ENCODE data around the gene NPB.

NPB gene

DNA sequence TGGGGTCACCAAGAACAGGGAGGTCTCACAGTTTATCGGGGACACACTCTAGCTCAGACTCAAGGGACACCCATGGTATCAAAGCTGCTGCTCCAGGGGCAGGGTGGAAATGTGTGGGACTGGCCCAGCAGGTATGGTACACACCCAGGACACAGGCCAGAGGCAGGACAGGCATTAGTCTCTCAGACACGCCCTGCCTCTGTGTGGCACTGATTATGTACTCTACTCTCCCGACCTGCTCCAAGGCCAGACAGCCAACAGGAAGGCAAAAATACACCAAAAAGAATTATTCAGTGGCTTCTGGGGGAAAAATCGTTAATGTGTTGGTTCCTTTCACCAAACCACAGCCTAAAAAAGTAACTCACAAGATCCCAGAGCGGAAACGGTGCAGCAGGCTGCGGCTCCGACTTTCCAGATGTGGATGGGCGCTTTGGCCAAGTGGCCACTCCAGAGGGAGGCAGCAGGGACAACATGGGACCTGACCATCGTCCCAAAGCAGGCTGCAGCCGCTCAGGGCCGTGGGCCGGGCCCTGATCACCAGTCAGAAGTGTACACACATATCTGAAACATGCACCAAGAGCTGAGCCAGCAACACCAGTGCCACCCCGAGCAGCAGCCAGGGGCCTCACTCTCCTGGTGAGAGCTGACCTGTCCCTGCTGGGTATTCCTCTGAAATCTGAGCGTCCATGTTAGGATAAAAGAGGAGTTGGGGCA lies 17.0 kb downstream of the NPB start:
- Mint-ChIP-seq H3K9me3 (no peaks in the 10 kb centered on the region), H3K4me3 (peak overlapping the region; percentile 90), H3K27me3 (no peaks in the 10 kb centered on the region), H3K27ac (peak overlapping the region; percentile 86), H3K36me3 (peaks cover 41% of the 10 kb centered on the region), H3K4me1 (peaks cover 45% of the 10 kb centered on the region)
- DNase-seq = no peak
- CTCF ChIA-PET = no interaction called here

DNA sequence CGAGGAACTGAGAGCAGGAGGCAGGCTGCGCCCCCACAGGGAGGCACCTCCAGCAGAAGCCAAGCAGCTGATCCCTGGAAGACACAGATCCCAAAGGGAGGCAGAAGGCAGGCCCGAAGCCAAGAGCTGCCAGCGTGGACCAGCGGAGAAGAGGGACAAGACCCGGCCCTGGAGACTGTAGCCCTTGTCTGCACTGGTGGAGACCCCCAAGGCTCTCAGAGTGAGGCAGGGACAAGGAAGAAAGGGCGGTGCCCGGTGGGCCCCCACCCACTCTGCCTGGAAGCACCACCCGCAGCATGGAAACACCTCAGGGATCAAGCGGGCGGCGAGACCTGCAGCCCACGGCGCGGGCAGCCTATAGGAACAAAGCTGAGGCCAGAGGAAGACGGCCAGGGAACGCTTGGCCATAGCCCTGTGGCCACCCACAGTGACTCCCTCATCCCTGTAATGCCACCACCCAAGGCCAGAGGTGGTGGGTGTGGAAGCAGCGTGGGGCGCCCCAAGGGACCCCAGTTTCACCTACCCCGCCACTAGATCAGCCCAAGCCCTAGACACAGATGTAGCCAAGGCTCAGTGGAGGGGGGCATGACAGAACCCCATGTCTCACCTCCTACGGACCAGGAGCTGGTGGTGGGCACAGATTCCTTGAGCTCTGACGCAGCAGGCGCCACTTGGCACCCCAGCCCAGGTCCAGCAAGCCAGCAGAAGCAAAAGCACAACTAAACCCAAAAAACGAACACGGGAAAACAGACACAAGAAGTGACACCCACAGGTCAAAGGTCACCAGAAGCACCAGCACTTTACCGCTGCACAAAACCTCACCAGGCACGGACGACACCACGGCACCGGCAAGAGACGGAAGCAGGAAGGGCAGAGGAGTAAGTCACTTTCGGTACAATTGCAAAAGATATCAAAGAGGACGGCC lies 18.8 kb downstream of the NPB start:
- peaks cover 58% of the 10 kb centered on the region for H3K4me1 Mint-ChIP-seq
- H3K36me3 Mint-ChIP-seq = peaks cover 28% of the 10 kb centered on the region
- H3K27ac Mint-ChIP-seq = peak overlapping the region; percentile 68
- no peaks in the 10 kb centered on the region for H3K27me3 Mint-ChIP-seq
- H3K4me3 Mint-ChIP-seq = no peak overlapping the region
- no peak for DNase-seq
- CTCF ChIA-PET = no interaction called here
- no peaks in the 10 kb centered on the region for H3K9me3 Mint-ChIP-seq

- Mint-ChIP-seq H3K4me3 (no peak overlapping the region), H3K27me3 (no peaks in the 10 kb centered on the region), H3K27ac (no peak overlapping the region), H3K4me1 (peaks cover 58% of the 10 kb centered on the region), H3K9me3 (no peaks in the 10 kb centered on the region), H3K36me3 (peaks cover 24% of the 10 kb centered on the region)
- DNase-seq = no peak
- CTCF ChIA-PET = no interaction called here
Observed at GRCh38 chr17:81921537-81921862, 19.5 kb downstream of the NPB start.

GRCh38 chr17:81921996-81922565 lies 20.0 kb downstream of the NPB start:
- Mint-ChIP-seq H3K9me3 (no peaks in the 10 kb centered on the region), H3K36me3 (peaks cover 20% of the 10 kb centered on the region), H3K27ac (peak overlapping the region; percentile 47), H3K4me3 (no peak overlapping the region), H3K27me3 (no peaks in the 10 kb centered on the region), H3K4me1 (peaks cover 54% of the 10 kb centered on the region)
- DNase-seq = no peak
- CTCF ChIA-PET = no interaction called here

GRCh38 chr17:81922566-81923301 lies 20.7 kb downstream of the NPB start:
- Mint-ChIP-seq H3K27ac (no peak overlapping the region), H3K4me3 (no peak overlapping the region)
- CTCF ChIA-PET = no interaction called here

DNA sequence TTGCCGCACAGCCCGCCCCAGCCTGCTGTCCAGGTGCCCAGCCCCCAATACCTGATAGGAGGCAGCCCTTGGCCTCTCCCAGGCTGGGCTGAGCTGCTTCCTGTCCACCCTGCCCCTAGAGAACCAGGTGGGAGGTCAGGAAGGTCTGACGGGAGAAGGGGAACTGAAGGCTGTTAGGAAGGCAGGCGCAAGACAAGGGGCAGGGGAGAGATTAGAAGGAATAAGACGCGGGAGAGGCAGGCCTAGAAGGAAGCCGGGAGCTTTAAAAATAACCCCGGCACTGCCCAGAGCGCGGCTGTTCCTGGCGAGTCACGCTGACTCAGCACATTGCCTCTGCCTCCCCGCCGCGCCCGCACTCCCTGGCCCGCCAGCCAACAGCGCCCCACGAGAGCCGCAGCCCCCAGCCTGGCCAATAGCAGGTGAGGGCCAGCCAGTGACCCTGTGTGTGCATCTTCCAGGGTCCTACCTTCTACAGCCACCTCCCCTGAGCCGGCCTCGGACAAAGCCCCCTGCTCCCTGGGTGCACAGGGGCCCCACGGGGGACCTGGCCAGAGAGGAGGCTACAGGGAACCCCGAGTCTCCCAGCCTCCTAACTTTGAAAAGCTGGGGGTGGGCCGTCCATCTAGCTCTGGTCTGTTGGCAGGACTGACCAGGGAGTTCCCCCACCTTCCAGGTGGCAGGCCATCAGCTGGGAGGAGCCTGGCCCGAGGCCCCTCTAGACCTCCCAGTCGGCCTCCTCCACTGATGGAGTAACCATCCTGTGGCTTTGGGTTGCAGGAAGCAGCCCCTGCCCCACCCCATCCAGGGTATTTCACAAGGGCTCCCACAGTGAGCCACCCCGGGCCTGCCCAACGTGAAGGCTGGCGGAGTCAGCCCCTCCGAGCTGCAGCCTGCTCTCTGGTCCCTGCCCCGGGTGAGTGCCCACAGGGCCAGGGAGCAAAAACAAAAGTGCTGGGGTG lies 21.5 kb downstream of the NPB start:
- H3K4me1 Mint-ChIP-seq = peaks cover 45% of the 10 kb centered on the region
- CTCF ChIA-PET = no interaction called here
- H3K27me3 Mint-ChIP-seq = peaks cover 5% of the 10 kb centered on the region
- H3K27ac Mint-ChIP-seq = peak overlapping the region; percentile 55
- H3K36me3 Mint-ChIP-seq = peaks cover 15% of the 10 kb centered on the region
- H3K9me3 Mint-ChIP-seq = no peaks in the 10 kb centered on the region
- DNase-seq = no peak
- no peak overlapping the region for H3K4me3 Mint-ChIP-seq

More at GRCh38 chr17:81922566-81923301, 20.7 kb downstream of the NPB start:
- no peak for DNase-seq
- H3K36me3 Mint-ChIP-seq = peaks cover 16% of the 10 kb centered on the region
- no peaks in the 10 kb centered on the region for H3K27me3 Mint-ChIP-seq
- H3K9me3 Mint-ChIP-seq = no peaks in the 10 kb centered on the region
- H3K4me1 Mint-ChIP-seq = peaks cover 50% of the 10 kb centered on the region

DNA sequence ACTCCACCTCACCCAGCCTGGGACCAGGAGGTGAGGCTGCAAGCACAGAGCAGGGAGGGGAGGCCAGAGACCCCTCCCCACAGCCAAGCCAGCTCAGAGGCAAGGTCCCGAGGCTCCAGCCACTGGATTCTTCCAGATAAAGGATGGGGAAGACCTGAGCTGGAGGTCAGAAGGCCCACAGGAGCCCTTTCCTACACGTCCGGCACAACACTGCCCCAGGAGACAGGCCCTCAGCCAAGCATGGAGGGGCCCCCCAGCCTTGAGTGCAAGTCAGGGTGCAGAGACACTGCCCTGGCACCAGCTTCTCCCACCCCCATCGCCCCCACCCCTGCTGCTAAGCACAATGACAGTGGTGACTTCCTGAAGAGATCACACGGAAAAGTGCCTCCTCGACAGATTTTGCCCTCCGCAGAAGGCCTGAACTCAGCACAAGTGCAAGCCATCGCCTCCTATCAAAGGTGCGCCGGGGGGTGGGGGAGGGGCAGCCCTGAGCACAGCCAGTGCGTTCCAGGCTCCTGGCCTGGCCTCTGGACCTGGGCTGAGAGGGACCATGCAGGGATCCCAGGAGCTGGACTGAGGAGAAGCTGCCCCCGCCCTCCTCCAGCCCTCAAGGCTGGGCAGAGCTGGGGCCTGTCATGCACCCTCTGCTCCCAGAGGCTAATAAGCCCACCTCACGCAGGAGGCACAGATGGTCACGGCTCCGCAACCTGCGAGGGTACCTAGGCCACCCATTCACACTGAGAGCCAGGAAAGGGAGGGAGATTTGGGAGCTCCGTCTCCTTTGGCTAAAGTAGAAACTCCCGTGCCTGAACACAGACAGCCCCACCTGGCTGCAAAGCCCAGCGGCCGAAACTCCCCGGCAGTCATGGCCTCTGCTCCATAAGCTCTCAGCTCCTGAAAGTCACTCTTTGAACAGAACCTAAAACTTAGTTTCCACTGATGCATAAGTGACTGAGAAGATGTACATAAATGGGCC lies 22.8 kb downstream of the NPB start:
- H3K4me3 Mint-ChIP-seq = peak overlapping the region; percentile 88
- H3K27me3 Mint-ChIP-seq = peaks cover 17% of the 10 kb centered on the region
- H3K4me1 Mint-ChIP-seq = peaks cover 39% of the 10 kb centered on the region
- H3K27ac Mint-ChIP-seq = peak overlapping the region; percentile 78
- CTCF ChIA-PET = no interaction called here
- peak; percentile 50 for DNase-seq
- H3K9me3 Mint-ChIP-seq = no peaks in the 10 kb centered on the region
- peaks cover 8% of the 10 kb centered on the region for H3K36me3 Mint-ChIP-seq

GRCh38 chr17:81925860-81926450 lies 23.9 kb downstream of the NPB start:
- Mint-ChIP-seq H3K9me3 (no peaks in the 10 kb centered on the region), H3K4me3 (peak overlapping the region; percentile 88), H3K36me3 (peaks cover 7% of the 10 kb centered on the region), H3K4me1 (peaks cover 41% of the 10 kb centered on the region), H3K27me3 (peaks cover 28% of the 10 kb centered on the region), H3K27ac (peak overlapping the region; percentile 94)
- CTCF ChIA-PET = interaction anchor here (1.1 kb wide), 1 partner anchor 223 kb away, joined by 3 read pairs; the partner anchor contains the start of gene MRPL12
- DNase-seq = no peak

- Mint-ChIP-seq H3K36me3 (peaks cover 3% of the 10 kb centered on the region), H3K4me1 (peaks cover 41% of the 10 kb centered on the region)
- DNase-seq = peak; percentile 74
Observed at GRCh38 chr17:81926451-81927151, 24.6 kb downstream of the NPB start.

GRCh38 chr17:81927152-81927652 lies 25.2 kb downstream of the NPB start:
- H3K4me1 Mint-ChIP-seq = peaks cover 41% of the 10 kb centered on the region
- CTCF ChIA-PET = interaction anchor here (0.8 to 2.3 kb wide), 4 partner anchors 10 to 110 kb away, joined by 3 to 8 read pairs (median 4); partner anchors contain the start of genes DCXR and SIRT7

More at GRCh38 chr17:81926451-81927151, 24.6 kb downstream of the NPB start:
- Mint-ChIP-seq H3K27me3 (peaks cover 33% of the 10 kb centered on the region), H3K27ac (peak overlapping the region; percentile 94), H3K9me3 (no peaks in the 10 kb centered on the region), H3K4me3 (peak overlapping the region; percentile 88)
- CTCF ChIA-PET = interaction anchor here (1.1 to 2.3 kb wide), 2 partner anchors 9 to 223 kb away, joined by 3 to 8 read pairs; partner anchors contain the start of genes MRPL12 and SIRT7

More at GRCh38 chr17:81927152-81927652, 25.2 kb downstream of the NPB start:
- Mint-ChIP-seq H3K36me3 (peaks cover 3% of the 10 kb centered on the region), H3K27ac (peak overlapping the region; percentile 78), H3K9me3 (no peaks in the 10 kb centered on the region), H3K27me3 (peaks cover 39% of the 10 kb centered on the region), H3K4me3 (peak overlapping the region; percentile 68)
- DNase-seq = peak; percentile 45

All from activated naive CD4-positive, alpha-beta T cell treated with anti-CD3 and anti-CD28 coated beads, Interleukin-2, amount 10 ng/mL, durations not matched to agents 7 days and 5 days (primary cell).